Testis (tissue), 3 donors: Measurements from ENCODE around the gene FATE1. TPM values are rescaled to one million over a fixed set of nuclear protein-coding genes. Genes with fewer than 3 reads are reported as not detected.

Source experiments
- DNase-seq: peaks from one replicate; pipeline ENCODE4 v3.0.0-alpha.2; 2019
- H3K27ac ChIP-seq, 2 donors: fragments of 200-600 bp; sonication (generic); one replicate each; pipeline ENCODE4 v1.5.1; 2019
- H3K27me3 ChIP-seq: fragments of 200-600 bp; sonication (generic); one replicate; pipeline ENCODE4 v1.5.1; 2019
- H3K36me3 ChIP-seq: fragments of 200-600 bp; sonication (generic); one replicate; pipeline ENCODE4 v1.5.1; 2017; ENCODE audit warnings: low read depth; ENCODE audit errors: missing control alignments
- H3K4me1 ChIP-seq: fragments of 200-600 bp; sonication (generic); one replicate; pipeline ENCODE4 v1.5.1; 2019
- H3K4me3 ChIP-seq, 2 donors: fragments of 200-600 bp; sonication (generic); one replicate each; pipeline ENCODE4 v1.5.1; 2017 to 2019
- H3K9me3 ChIP-seq: fragments of 200-600 bp; sonication (generic); one replicate; pipeline ENCODE4 v1.5.1; 2017
- POLR2A ChIP-seq: fragments of 450-650 bp; IDR thresholded peaks from one replicate; pipeline ENCODE4 v1.6.1; 2017; ENCODE audit warnings: antibody characterized with exemption, mild to moderate bottlenecking, moderate library complexity
- WGBS, 2 donors: methylation state at CpG; one replicate each; pipeline ENCODE4 v1.1.5; 2018; 5-methylcytosine and 5-hydroxymethylcytosine counted together
- intact Hi-C: fragments of 100-400 bp; cut with DNase I; formaldehyde crosslinking; loops from one replicate; pipeline ENCODE4 v1.15.1; 2023; ENCODE audit warnings: low total_unique reads
- polyA plus RNA-seq: library from polyadenylated mRNA; stranded (reverse); fragments of 350-450 nt; fragmentation: Illumina TruSeq; extraction: RNeasy Lipid Tissue Mini Kit (QIAGEN cat#74804); gene quantifications from one replicate; pipeline ENCODE4 v1.2.3, GENCODE V29; 2014; ENCODE audit warnings: low read depth, low replicate concordance; ENCODE audit not compliant: insufficient read depth
- total RNA-seq, 2 donors: library from RNA; depleted of rRNA; stranded (reverse); fragments of >200 nt; gene quantifications; one replicate each; pipeline ENCODE4 v1.2.3, GENCODE V29; 2016
- TF ChIP-seq, protein P1 (sequence below), 3 experiments: fragments of 450-650 bp in 2 of 3; fragments of 200-600 bp in 1 of 3; sonication (generic) in 1 of 3; IDR thresholded peaks; one replicate each; pipeline ENCODE4 v1.5.1; 2016 to 2019; ENCODE audit warnings: antibody characterized with exemption in 3 of 3, mild to moderate bottlenecking in 2 of 3, moderate library complexity in 1 of 3

Gene FATE1
- total and polyA plus RNA-seq, 3 donors from 2014 or later: 482 to 1,316 (median 890) TPM

DNA sequence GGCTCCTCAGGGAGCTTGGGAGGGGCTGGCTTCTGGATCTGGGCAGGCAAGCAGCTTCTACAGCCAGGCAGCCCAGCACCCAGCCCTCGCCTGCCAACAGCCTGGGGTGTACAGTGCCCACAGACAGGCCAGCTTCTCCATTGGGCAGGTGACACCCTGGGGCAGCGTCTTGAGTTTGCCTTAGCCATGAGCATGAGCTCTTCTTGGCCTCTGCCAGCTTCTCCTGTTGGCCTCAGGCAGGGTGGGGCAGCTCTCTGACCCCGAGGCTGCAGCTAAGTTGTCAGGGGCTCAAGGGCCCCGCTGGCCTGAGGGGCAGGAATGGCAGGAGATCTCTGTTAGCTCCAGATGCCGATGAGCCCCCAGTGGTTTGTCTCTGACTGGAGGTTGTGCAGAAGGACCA, 10.9 kb downstream of the FATE1 start:
- Histone ChIP-seq H3K36me3 (no peaks in the 10 kb centered on the region), H3K9me3 (no peaks in the 10 kb centered on the region), H3K4me3 (no peak overlapping the region), H3K27ac (no peak overlapping the region), H3K27me3 (no peaks in the 10 kb centered on the region), H3K4me1 (peaks cover 4% of the 10 kb centered on the region)
- intact Hi-C loops: no loop called here
- DNase-seq: no peak
- TF ChIP-seq POLR2A: no peak
- TF ChIP-seq, protein P1, sequence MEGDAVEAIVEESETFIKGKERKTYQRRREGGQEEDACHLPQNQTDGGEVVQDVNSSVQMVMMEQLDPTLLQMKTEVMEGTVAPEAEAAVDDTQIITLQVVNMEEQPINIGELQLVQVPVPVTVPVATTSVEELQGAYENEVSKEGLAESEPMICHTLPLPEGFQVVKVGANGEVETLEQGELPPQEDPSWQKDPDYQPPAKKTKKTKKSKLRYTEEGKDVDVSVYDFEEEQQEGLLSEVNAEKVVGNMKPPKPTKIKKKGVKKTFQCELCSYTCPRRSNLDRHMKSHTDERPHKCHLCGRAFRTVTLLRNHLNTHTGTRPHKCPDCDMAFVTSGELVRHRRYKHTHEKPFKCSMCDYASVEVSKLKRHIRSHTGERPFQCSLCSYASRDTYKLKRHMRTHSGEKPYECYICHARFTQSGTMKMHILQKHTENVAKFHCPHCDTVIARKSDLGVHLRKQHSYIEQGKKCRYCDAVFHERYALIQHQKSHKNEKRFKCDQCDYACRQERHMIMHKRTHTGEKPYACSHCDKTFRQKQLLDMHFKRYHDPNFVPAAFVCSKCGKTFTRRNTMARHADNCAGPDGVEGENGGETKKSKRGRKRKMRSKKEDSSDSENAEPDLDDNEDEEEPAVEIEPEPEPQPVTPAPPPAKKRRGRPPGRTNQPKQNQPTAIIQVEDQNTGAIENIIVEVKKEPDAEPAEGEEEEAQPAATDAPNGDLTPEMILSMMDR (IDR thresholded peaks at IDR 0.05): no peak
- WGBS, 2 donors: 100% methylated on average over 1 of the region's 5 CpGs; no CpG with 5 or more reads in 1 of the 2 donors

DNA sequence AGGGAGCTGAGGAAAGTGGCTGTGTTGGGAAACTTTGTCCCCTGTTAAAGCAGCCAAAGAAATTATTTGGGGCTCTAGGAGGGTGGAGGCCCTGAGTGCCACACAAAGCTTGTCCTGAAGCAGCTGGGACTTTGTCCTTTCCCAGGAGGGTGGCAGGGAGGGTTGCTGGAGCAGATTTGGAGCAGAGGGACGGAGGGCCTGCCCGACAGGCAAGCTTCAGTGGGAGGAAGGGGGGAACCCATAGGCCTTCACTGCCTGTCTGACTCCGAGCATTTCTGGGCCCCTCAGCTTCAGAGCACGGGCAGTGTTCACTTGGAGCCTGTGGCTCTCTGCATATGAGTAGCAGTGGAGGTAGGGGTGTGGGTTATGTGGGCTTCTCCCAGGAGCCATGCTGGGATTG, 11.5 kb downstream of the FATE1 start:
- H3K36me3 ChIP-seq: no peaks in the 10 kb centered on the region
- no peaks in the 10 kb centered on the region for H3K9me3 ChIP-seq
- TF ChIP-seq POLR2A: no peak
- TF ChIP-seq, protein P1 (IDR thresholded peaks at IDR 0.05): no peak
- no peaks in the 10 kb centered on the region for H3K27me3 ChIP-seq
- 81 to 94% methylated on average over 2 to 4 of the region's 4 CpGs for WGBS, 2 donors
- H3K4me3 ChIP-seq: no peak overlapping the region
- H3K4me1 ChIP-seq: peaks cover 4% of the 10 kb centered on the region
- intact Hi-C loops: no loop called here
- no peak overlapping the region for H3K27ac ChIP-seq
- DNase-seq: no peak

DNA sequence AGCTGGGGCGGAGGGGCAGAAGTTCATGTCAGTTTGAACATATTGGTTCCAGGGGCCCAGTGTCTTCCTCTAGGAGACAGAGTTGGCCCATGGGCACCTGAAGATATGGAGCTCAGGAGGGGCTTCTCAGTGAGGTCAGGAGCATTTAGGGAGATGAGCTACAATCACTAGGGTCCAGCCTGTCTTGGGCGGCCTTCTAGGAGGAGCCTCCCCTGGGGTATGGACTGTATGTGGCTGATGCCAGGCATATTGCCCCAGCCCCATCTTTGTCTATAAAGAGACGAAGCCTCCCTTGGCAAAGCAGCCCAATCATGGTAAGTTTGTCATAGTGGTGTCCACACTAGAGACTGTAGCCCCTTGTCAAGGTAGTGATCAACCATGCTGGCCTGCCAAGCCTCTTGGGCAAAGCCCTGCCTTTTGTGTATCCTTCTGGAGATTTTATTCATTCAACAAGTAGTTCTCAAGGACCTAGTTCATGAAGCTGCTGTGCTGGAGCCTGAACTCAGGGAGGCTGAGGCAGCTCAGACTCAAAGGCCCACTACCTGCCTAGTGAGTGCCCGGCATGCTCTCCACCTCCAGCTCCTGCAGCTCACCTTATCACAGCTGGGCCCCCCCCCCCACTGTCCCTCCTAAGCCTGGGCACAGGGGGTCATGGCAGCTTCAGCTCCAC, 13.4 kb downstream of the FATE1 start:
- intact Hi-C loops: no loop called here
- no peak for DNase-seq
- no peaks in the 10 kb centered on the region for H3K36me3 ChIP-seq
- no peak overlapping the region for H3K4me3 ChIP-seq
- WGBS, 2 donors: 86 to 89% methylated on average over 1 to 3 of the region's 4 CpGs
- no peaks in the 10 kb centered on the region for H3K9me3 ChIP-seq
- H3K27me3 ChIP-seq: no peaks in the 10 kb centered on the region
- TF ChIP-seq POLR2A: no peak
- TF ChIP-seq, protein P1 (IDR thresholded peaks at IDR 0.05): no peak
- H3K4me1 ChIP-seq: peaks cover 4% of the 10 kb centered on the region
- no peak overlapping the region for H3K27ac ChIP-seq

DNA sequence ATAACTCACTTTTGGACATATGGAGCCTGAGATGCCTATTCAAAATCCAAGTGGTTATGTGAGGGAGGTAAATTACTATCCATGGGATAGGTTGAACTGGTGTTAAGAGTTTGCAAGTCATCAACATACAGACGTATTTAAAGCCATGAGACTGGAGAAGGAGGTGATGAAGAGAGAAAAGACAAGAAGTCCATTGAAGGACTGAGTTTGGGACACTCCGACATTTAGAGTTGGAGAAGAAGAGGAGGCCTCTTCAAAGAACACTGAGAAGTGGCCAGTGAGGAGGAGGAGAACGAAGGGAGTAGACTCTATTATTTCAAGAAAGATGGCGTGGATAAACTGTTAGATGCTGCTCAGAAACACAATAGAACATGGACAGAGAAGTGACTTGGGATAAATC, 18.6 kb downstream of the FATE1 start, which contains the start of gene CNGA2:
CNGA2 (plus strand) TSS at position 301 of the 400 bp plus-strand sequence. CDS start 3,738 bp downstream, outside the sequence.
- Histone ChIP-seq H3K4me3 (no peak within 1 kb of the TSS), H3K9me3 (no peaks in the 10 kb centered on the region), H3K4me1 (no peaks in the 10 kb centered on the region), H3K27me3 (no peaks in the 10 kb centered on the region), H3K36me3 (no peaks in the 10 kb centered on the region), H3K27ac (peak within 1 kb of the TSS in 1 of 2 donors; percentile 13)
- intact Hi-C loops: no loop called here
- TF ChIP-seq, protein P1 (IDR thresholded peaks at IDR 0.05): no peak
- TF ChIP-seq POLR2A: no peak
- no peak for DNase-seq
- WGBS, 2 donors: 66 to 82% methylated on average over 4 of the region's 4 CpGs

DNA sequence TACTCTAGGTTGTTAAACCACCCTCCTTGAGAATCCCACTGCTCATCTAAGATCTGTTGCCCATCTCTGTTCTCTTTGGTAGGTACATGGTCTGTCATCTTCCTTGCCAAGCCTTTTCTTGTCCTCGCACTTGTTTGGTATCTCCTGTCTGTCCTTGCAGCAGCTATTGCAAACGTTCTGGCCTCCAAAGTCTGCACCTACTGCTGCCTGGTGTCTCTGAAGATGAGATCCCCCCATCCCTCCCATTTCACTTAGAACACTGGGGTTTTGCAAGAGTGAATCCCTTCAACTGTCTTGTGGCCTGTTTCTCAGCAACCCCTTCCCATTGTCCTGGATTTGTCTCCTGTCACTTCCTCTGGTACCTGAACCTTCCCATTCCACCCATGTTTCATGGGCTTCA, 19.4 kb downstream of the FATE1 start:
- Histone ChIP-seq H3K9me3 (no peaks in the 10 kb centered on the region), H3K4me1 (no peaks in the 10 kb centered on the region), H3K27me3 (no peaks in the 10 kb centered on the region), H3K27ac (peak overlapping the region in 1 of 2 donors; percentile 13), H3K36me3 (no peaks in the 10 kb centered on the region), H3K4me3 (no peak overlapping the region)
- WGBS, 2 donors: 59 to 74% methylated on average over 2 of the region's 2 CpGs
- intact Hi-C loops: no loop called here
- no peak for TF ChIP-seq POLR2A
- TF ChIP-seq, protein P1 (IDR thresholded peaks at IDR 0.05): no peak
- DNase-seq: no peak
